ENCODE data around the gene GRAMD4. TPM values are rescaled to one million over a fixed set of nuclear protein-coding genes. Genes with fewer than 3 reads are reported as not detected.

Gene GRAMD4
- polyA plus RNA-seq, 1 experiment = 7.5 TPM

DNA sequence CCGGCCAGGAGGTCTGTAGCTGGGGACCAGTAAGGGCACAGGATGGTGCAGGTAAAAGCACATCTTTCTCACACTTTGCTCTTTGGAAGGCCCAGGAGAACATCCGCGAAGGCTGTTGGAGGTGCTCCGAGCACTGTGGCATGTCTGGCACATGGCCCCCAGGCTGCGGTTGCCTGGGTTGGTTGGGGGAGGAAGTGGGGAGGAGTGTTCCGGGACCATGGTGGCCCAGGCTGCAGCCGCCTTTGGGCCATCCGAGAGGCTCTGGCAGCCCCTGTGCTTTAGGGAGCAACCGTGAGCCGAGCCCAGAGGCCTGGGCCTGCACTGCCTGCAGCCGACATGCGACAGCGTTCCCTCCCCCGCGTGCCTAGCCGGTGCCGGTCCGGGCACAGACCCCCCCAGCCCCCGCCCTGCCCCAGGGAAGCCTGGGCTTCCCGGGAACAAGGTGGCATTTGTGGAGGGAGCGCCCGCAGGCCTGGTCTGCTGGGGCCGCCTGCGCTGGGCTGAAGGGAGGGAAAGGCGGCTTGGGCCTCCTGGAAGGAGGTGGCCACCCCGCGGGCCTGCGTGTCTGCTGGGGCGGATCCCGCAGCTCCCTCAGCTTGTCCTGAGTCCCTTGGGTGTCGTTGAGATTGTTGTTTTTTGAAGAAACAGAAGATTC lies 57.9 kb downstream of the GRAMD4 start:
- POLR2A ChIA-PET = no interaction called here
- no peak overlapping the region for H3K4me3 ChIP-seq (ENCODE audit: low read depth, low read length)
- no peak overlapping the region for H3K27ac ChIP-seq (ENCODE audit: low read depth, low read length)
- TF ChIP-seq, protein P1, sequence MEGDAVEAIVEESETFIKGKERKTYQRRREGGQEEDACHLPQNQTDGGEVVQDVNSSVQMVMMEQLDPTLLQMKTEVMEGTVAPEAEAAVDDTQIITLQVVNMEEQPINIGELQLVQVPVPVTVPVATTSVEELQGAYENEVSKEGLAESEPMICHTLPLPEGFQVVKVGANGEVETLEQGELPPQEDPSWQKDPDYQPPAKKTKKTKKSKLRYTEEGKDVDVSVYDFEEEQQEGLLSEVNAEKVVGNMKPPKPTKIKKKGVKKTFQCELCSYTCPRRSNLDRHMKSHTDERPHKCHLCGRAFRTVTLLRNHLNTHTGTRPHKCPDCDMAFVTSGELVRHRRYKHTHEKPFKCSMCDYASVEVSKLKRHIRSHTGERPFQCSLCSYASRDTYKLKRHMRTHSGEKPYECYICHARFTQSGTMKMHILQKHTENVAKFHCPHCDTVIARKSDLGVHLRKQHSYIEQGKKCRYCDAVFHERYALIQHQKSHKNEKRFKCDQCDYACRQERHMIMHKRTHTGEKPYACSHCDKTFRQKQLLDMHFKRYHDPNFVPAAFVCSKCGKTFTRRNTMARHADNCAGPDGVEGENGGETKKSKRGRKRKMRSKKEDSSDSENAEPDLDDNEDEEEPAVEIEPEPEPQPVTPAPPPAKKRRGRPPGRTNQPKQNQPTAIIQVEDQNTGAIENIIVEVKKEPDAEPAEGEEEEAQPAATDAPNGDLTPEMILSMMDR (IDR thresholded peaks at IDR 0.05; ENCODE audit: low read depth, low read length) = no peak
- no peaks in the 10 kb centered on the region for H3K27me3 ChIP-seq (ENCODE audit: control insufficient read depth, insufficient read depth, low read length)
- H3K9me3 ChIP-seq (ENCODE audit: control insufficient read depth, insufficient read depth, low read length) = peaks cover 4% of the 10 kb centered on the region; the same call in 1 of the 2 replicates
- CTCF ChIA-PET = interaction anchor here (0.6 kb wide), 1 partner anchor 115 kb away, joined by 8 read pairs; no protein-coding TSS in a partner anchor
- no peak for DNase-seq (ENCODE audit: low read depth, low spot score)

DNA sequence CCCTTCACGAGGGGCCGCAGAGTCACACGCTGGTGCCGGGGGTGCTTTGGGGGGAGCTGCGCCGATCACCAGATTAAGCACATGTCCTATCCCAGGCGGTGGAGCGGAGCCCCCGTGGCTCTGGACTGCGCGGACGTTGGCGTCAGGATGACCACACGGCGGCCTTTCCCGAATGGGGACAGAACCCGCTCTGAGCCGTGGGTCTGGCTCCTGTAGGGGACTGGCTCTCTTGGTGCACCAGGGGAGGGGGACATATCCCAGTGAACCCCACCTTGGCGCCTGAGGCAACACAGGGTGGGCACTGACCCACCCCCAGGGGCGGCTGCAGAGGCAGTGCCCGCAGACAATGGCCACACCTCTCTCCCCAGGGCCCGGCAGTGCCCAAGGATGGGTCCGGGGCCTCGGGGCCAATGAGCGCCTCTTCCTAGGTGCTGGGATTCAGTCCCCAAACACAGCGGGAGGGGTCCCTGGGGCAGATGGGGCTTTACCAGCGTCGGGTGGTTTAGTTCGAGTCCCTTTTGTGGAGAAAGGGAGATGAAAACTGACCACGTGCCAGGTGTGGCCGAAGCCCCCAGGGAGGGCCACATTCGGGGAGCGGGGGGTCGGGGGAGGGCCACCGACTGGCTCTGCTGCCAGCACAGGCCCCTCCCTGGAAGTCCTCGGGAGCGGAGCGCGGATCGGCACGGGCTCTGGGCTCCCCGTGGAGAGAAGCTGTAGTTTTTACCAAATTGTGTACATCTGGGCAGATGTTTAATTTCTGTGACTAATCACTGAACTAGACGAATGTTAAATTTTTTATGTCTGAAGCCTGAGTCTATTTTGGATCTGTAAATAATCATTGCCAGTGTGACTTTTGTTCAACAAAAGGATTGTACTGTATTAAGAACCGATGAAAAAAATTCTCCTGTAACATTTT lies 58.9 kb downstream of the GRAMD4 start:
- POLR2A ChIA-PET = no interaction called here

DNA sequence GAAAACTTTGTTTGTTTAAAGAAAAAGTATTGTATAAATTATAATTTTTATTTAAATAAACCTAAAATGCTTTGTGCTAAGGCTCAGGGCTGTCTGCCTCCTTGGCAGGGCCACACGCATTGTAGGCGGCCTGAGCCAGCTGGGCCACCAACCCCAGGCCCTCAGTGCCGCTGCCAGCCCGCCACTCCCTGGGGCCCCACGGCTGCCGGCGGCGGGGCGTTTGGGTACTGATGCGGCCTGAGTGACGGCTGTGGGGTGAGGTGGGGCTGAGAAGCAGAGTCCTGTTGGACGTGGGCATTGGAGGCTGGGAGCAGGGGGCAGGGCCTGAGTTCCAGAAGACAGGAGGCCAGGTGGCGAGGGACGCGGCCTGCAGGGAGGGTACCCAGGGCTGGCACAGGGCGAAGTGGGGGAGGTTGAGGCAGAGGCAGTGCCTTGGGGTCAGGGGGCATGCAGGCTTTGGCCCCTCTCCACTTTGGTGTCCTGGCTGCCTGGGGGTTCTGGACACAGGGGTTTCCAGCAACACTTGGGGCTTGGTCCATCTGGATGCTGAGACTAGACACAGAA lies 59.6 kb downstream of the GRAMD4 start:
- TF ChIP-seq, protein P1 (IDR thresholded peaks at IDR 0.05; ENCODE audit: low read depth, low read length) = no peak
- Histone ChIP-seq H3K4me3 (ENCODE audit: low read depth, low read length) (no peak overlapping the region), H3K27ac (ENCODE audit: low read depth, low read length) (peak overlapping the region; percentile 52), H3K9me3 (ENCODE audit: control insufficient read depth, insufficient read depth, low read length) (peaks cover 4% of the 10 kb centered on the region; the same call in 1 of the 2 replicates), H3K27me3 (ENCODE audit: control insufficient read depth, insufficient read depth, low read length) (no peaks in the 10 kb centered on the region)
- ChIA-PET CTCF (interaction anchor here (0.6 kb wide), 1 partner anchor 607 kb away, joined by 5 read pairs; no protein-coding TSS in a partner anchor), POLR2A (no interaction called here)
- DNase-seq (ENCODE audit: low read depth, low spot score) = no peak

More for the DNA sequence above, 58.9 kb downstream of the GRAMD4 start:
- peak; percentile 32 for DNase-seq (ENCODE audit: low read depth, low spot score)
- Histone ChIP-seq H3K9me3 (ENCODE audit: control insufficient read depth, insufficient read depth, low read length) (peaks cover 4% of the 10 kb centered on the region; the same call in 1 of the 2 replicates), H3K4me3 (ENCODE audit: low read depth, low read length) (no peak overlapping the region), H3K27ac (ENCODE audit: low read depth, low read length) (peak overlapping the region; percentile 21), H3K27me3 (ENCODE audit: control insufficient read depth, insufficient read depth, low read length) (no peaks in the 10 kb centered on the region)
- CTCF ChIA-PET = interaction anchor here (0.6 kb wide), 2 partner anchors 116 to 606 kb away, joined by 5 to 8 read pairs; no protein-coding TSS in a partner anchor
- TF ChIP-seq, protein P1 (IDR thresholded peaks at IDR 0.05; ENCODE audit: low read depth, low read length) = no peak

DNA sequence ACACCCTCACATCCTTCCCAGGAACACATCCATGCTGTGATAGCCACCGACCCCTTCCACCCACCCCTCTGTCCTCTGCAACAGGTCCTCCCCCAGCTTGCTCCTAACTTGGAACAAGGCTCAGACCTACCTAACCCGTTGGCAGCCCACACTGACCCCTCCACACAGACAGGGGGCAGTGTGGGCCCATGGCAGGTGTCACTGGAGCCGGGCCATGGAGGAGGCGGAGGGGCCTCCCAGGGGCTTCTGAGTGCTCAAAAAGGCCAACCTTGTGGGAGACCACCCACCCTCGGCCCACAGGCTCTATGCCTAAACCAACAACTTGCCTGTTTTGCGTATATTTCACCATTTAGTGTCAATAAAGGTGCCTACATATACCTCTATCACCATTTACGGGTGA lies 60.8 kb downstream of the GRAMD4 start:
- TF ChIP-seq, protein P1 (IDR thresholded peaks at IDR 0.05; ENCODE audit: low read depth, low read length) = peak; percentile 24
- POLR2A ChIA-PET = no interaction called here
- peaks cover 4% of the 10 kb centered on the region; the same call in 1 of the 2 replicates for H3K9me3 ChIP-seq (ENCODE audit: control insufficient read depth, insufficient read depth, low read length)
- no peak overlapping the region for H3K4me3 ChIP-seq (ENCODE audit: low read depth, low read length)
- H3K27me3 ChIP-seq (ENCODE audit: control insufficient read depth, insufficient read depth, low read length) = no peaks in the 10 kb centered on the region
- no peak for DNase-seq (ENCODE audit: low read depth, low spot score)
- CTCF ChIA-PET = no interaction called here
- no peak overlapping the region for H3K27ac ChIP-seq (ENCODE audit: low read depth, low read length)

All from AG04450 (cell line).